ENCODE results near the gene TRAK2.

TRAK2 gene

DNA sequence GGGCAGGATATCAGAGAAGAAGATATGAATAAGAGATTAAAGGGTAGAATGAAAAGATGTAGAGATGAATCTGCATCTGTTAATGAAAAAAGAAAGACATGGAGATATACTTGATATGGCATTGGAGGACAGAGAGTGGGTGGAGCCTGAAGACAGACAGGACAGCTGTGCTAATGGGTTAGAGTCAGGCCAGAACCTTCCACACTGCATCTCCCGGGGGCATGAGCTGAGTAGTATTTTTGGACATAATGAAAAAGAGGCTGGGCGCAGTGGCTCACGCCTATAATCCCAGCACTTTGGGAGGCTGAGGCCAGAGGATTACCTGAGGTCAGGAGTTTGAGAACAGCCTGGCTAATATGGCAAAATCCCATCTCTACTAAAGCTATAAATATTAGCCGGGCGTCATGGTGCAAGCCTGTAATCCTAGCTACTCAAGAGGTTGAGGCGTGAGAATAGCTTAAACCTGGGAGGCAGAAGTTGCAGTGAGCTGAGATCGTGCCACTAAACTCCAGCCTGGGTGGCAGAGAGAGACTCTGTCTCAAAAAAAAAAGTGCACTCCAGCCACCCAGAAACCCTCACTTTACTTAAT lies 105.5 kb downstream of the TRAK2 start:
- ChIA-PET CTCF (no interaction called here), POLR2A (no interaction called here)
- no peak for TF ChIP-seq FOXA1 (IDR thresholded peaks at IDR 0.05)
- TF ChIP-seq FOXM1 (IDR thresholded peaks at IDR 0.05; ENCODE audit: borderline replicate concordance) = no peak
- TF ChIP-seq LEF1 (IDR thresholded peaks at IDR 0.05; ENCODE audit: borderline replicate concordance) = no peak
- TF ChIP-seq ZNF384 (IDR thresholded peaks at IDR 0.05) = no peak
- TF ChIP-seq ELF4 (IDR thresholded peaks at IDR 0.05) = no peak
- no peak for TF ChIP-seq FOXK2 (IDR thresholded peaks at IDR 0.05)
- no peak for TF ChIP-seq HDGF (IDR thresholded peaks at IDR 0.05; ENCODE audit: borderline replicate concordance)
- TF ChIP-seq SUZ12 (IDR thresholded peaks at IDR 0.05) = no peak
- TF ChIP-seq, protein P1, sequence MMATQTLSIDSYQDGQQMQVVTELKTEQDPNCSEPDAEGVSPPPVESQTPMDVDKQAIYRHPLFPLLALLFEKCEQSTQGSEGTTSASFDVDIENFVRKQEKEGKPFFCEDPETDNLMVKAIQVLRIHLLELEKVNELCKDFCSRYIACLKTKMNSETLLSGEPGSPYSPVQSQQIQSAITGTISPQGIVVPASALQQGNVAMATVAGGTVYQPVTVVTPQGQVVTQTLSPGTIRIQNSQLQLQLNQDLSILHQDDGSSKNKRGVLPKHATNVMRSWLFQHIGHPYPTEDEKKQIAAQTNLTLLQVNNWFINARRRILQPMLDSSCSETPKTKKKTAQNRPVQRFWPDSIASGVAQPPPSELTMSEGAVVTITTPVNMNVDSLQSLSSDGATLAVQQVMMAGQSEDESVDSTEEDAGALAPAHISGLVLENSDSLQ (IDR thresholded peaks at IDR 0.05) = no peak
- no peak for TF ChIP-seq BHLHE40 (IDR thresholded peaks at IDR 0.05; ENCODE audit: borderline replicate concordance)
- TF ChIP-seq L3MBTL2 (conservative IDR thresholded peaks at IDR 0.05) = no peak
- no peak for TF ChIP-seq NFRKB (IDR thresholded peaks at IDR 0.05)
- TF ChIP-seq CTBP1 (IDR thresholded peaks at IDR 0.05; ENCODE audit: borderline replicate concordance) = no peak
- no peak for TF ChIP-seq ARNT (IDR thresholded peaks at IDR 0.05)
- TF ChIP-seq TARDBP (IDR thresholded peaks at IDR 0.05) = no peak
- no peak for TF ChIP-seq SP1 (IDR thresholded peaks at IDR 0.05)

DNA sequence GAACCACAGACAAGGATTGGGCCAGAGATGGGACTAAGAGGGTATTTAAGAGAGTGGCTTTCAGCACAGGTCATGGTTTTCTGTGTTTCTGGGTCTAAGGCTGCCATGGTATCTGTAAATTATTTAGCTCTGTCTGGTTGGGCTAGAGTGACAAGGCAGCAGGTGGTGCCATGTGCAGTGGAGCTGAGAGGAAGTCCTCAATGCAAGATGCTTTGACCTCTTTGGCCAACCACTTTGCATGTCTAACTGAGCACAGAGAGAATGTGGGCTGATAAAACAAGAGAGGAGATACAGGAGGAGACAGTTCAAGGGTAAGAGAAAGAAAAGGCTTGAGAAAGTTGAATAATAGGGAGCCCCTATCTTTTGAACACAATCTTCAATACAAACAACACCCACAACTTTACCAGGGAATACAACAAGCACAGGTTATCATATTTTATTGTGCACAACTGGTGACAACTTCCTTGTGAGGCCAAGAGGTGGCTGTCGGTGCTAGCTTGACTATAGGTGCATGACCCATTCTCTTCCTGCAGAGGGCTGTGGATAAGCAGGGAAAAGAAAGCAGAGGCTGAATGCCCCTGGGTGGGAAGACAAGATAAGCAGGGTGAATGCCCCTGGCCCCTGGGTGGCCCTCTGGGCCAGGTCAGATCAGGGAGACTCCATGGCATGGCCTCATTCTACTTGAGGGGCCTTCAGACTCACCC lies 106.4 kb downstream of the TRAK2 start:
- TF ChIP-seq TARDBP (IDR thresholded peaks at IDR 0.05) (no peak), HDGF (IDR thresholded peaks at IDR 0.05; ENCODE audit: borderline replicate concordance) (no peak)
- POLR2A ChIA-PET = no interaction called here
- DNase-seq (ENCODE audit: extremely low spot score) = no peak
- CTCF ChIA-PET = no interaction called here

More for the DNA sequence above, 105.5 kb downstream of the TRAK2 start:
- no peak for DNase-seq (ENCODE audit: extremely low spot score)

DNA sequence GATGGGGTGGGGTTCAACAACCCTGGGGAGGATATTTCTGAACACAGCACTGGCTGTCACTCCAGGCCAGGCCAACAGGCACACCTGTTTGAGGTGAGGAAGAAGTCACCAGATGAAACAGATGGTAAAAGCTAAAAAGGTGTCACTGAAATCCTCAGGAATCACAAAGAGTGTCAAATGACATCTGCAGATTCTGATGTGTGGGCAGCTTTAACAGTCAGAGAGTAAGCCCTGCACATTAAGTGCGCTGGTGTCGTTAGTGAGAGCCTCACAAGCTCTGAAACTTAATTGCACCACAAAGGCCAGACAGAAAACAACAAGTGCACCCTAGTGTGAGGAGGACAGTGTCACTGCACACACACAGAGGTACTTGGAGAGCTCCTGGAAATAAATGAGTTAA lies 107.7 kb downstream of the TRAK2 start:
- POLR2A ChIA-PET = no interaction called here
- DNase-seq (ENCODE audit: extremely low spot score) = no peak
- TF ChIP-seq NFRKB (IDR thresholded peaks at IDR 0.05) (no peak), ELF4 (IDR thresholded peaks at IDR 0.05) (no peak), FOXK2 (IDR thresholded peaks at IDR 0.05) (no peak), LEF1 (IDR thresholded peaks at IDR 0.05; ENCODE audit: borderline replicate concordance) (no peak), HDGF (IDR thresholded peaks at IDR 0.05; ENCODE audit: borderline replicate concordance) (no peak), BHLHE40 (IDR thresholded peaks at IDR 0.05; ENCODE audit: borderline replicate concordance) (no peak), TARDBP (IDR thresholded peaks at IDR 0.05) (no peak), SP1 (IDR thresholded peaks at IDR 0.05) (no peak)
- TF ChIP-seq, protein P1 (IDR thresholded peaks at IDR 0.05) = no peak
- CTCF ChIA-PET = no interaction called here

DNA sequence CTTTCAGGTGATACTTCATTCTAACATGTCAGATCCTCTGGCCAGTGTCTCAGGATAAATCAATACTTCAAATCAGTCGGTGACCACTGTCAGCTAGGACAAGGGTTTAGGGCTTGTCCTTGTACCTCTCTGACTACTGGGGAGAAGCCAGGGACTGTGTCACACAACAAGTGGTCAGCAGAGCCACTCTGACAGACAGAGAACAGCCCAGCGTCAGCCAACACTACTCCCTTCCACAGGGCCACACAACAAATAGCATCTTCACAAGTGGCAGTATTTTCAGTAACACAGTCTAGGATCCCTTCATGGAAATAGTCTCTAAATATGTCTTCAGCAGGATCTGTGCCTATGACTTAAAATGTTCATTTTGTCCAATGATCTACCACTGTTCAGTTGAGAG lies 108.3 kb downstream of the TRAK2 start:
- DNase-seq (ENCODE audit: extremely low spot score) = no peak
- POLR2A ChIA-PET = no interaction called here
- TF ChIP-seq TARDBP (IDR thresholded peaks at IDR 0.05) (no peak), ELF4 (IDR thresholded peaks at IDR 0.05) (no peak), CTBP1 (IDR thresholded peaks at IDR 0.05; ENCODE audit: borderline replicate concordance) (no peak), FOXA1 (IDR thresholded peaks at IDR 0.05) (no peak), ARNT (IDR thresholded peaks at IDR 0.05) (no peak), L3MBTL2 (conservative IDR thresholded peaks at IDR 0.05) (no peak), SUZ12 (IDR thresholded peaks at IDR 0.05) (no peak), ZNF384 (IDR thresholded peaks at IDR 0.05) (no peak), HDGF (IDR thresholded peaks at IDR 0.05; ENCODE audit: borderline replicate concordance) (no peak), SP1 (IDR thresholded peaks at IDR 0.05) (no peak), FOXM1 (IDR thresholded peaks at IDR 0.05; ENCODE audit: borderline replicate concordance) (no peak), FOXK2 (IDR thresholded peaks at IDR 0.05) (no peak), LEF1 (IDR thresholded peaks at IDR 0.05; ENCODE audit: borderline replicate concordance) (no peak), BHLHE40 (IDR thresholded peaks at IDR 0.05; ENCODE audit: borderline replicate concordance) (no peak), NFRKB (IDR thresholded peaks at IDR 0.05) (no peak)
- TF ChIP-seq, protein P1 (IDR thresholded peaks at IDR 0.05) = no peak
- CTCF ChIA-PET = no interaction called here

DNA sequence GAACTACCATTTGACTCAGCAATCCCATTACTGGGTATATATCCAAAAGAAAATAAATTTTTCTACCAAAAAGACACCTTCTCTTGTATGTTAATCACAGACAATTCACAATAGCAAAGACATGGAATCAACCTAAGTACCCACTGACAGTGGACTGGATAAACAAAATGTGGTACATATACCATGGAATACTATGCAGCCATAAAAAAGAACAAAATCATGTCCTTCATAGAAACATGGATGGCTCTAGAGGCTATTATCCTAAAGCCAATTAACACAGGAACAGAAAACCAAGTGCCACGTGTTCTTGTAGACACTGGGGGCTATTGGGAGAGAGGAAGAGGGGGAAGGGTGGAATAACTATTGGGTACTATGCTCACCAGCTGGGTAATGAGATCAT lies 121.8 kb downstream of the TRAK2 start:
- ChIA-PET POLR2A (no interaction called here), CTCF (interaction anchor here (0.6 kb wide), 1 partner anchor 97 kb away, joined by 3 read pairs; no protein-coding TSS in a partner anchor)
- DNase-seq (ENCODE audit: extremely low spot score) = no peak

More for the DNA sequence above, 121.8 kb downstream of the TRAK2 start:
- TF ChIP-seq ELF4 (IDR thresholded peaks at IDR 0.05) (no peak), ZNF384 (IDR thresholded peaks at IDR 0.05) (no peak), ARNT (IDR thresholded peaks at IDR 0.05) (no peak), CTBP1 (IDR thresholded peaks at IDR 0.05; ENCODE audit: borderline replicate concordance) (no peak), HDGF (IDR thresholded peaks at IDR 0.05; ENCODE audit: borderline replicate concordance) (no peak), BHLHE40 (IDR thresholded peaks at IDR 0.05; ENCODE audit: borderline replicate concordance) (no peak), FOXA1 (IDR thresholded peaks at IDR 0.05) (no peak), SP1 (IDR thresholded peaks at IDR 0.05) (no peak), NFRKB (IDR thresholded peaks at IDR 0.05) (no peak), SUZ12 (IDR thresholded peaks at IDR 0.05) (no peak), TARDBP (IDR thresholded peaks at IDR 0.05) (no peak), FOXK2 (IDR thresholded peaks at IDR 0.05) (no peak), FOXM1 (IDR thresholded peaks at IDR 0.05; ENCODE audit: borderline replicate concordance) (no peak), LEF1 (IDR thresholded peaks at IDR 0.05; ENCODE audit: borderline replicate concordance) (no peak), L3MBTL2 (conservative IDR thresholded peaks at IDR 0.05) (no peak)
- TF ChIP-seq, protein P1 (IDR thresholded peaks at IDR 0.05) = no peak

All from HEK293T (cell line).